Epithelial cell of proximal tubule (primary cell): ENCODE data around the gene ASXL1. TPM values are rescaled to one million over a fixed set of nuclear protein-coding genes. Genes with fewer than 3 reads are reported as not detected.

Experiments used
- DNase-seq: peaks from one replicate; pipeline ENCODE4 v3.0.0-alpha.2; 2011; ENCODE audit warnings: low read depth
- H3K4me3 ChIP-seq: 2 replicates; pipeline ENCODE4 v1.5.1; 2011; ENCODE audit warnings: low read depth, mild to moderate bottlenecking, low read length
- total RNA-seq: library from RNA; depleted of rRNA; stranded (reverse); fragments of >200 nt; gene quantifications from 2 replicates; pipeline ENCODE4 v1.2.3, GENCODE V29; 2015
- TF ChIP-seq, protein P1 (sequence below): conservative IDR thresholded peaks from 2 replicates; pipeline ENCODE4 v1.5.1; 2012; ENCODE audit warnings: low read depth, mild to moderate bottlenecking, low read length

ASXL1 gene
- total RNA-seq, 1 donor from 2014 or later, result 34.2 TPM

DNA sequence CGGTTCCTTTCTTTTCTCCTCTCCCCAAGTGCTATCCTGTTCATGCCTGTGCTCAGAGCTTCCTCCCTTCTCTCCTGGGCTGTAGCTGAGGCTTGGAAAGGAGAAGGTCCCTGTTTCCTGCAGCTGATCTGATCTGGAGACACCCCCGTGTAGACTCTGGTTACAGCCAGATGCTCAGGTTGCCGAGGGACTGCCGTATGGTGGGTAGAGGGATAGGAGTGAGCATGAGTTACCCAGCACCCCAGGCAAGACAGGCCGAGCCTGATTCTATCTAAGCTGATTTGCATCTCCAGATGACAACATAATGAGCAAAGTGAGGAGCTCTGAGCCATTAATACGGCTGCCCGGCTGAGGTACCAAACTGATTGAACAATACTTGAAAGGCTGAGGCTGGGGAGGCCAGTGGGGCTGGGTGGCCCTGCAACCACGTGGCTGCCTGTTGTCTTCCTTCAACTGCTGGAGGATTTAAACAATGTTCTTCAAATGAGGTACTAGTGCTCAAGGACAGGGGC, 91.8 kb downstream of the ASXL1 start:
- no peak overlapping the region for H3K4me3 ChIP-seq
- TF ChIP-seq, protein P1, sequence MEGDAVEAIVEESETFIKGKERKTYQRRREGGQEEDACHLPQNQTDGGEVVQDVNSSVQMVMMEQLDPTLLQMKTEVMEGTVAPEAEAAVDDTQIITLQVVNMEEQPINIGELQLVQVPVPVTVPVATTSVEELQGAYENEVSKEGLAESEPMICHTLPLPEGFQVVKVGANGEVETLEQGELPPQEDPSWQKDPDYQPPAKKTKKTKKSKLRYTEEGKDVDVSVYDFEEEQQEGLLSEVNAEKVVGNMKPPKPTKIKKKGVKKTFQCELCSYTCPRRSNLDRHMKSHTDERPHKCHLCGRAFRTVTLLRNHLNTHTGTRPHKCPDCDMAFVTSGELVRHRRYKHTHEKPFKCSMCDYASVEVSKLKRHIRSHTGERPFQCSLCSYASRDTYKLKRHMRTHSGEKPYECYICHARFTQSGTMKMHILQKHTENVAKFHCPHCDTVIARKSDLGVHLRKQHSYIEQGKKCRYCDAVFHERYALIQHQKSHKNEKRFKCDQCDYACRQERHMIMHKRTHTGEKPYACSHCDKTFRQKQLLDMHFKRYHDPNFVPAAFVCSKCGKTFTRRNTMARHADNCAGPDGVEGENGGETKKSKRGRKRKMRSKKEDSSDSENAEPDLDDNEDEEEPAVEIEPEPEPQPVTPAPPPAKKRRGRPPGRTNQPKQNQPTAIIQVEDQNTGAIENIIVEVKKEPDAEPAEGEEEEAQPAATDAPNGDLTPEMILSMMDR, result no peak
- DNase-seq, result no peak

DNA sequence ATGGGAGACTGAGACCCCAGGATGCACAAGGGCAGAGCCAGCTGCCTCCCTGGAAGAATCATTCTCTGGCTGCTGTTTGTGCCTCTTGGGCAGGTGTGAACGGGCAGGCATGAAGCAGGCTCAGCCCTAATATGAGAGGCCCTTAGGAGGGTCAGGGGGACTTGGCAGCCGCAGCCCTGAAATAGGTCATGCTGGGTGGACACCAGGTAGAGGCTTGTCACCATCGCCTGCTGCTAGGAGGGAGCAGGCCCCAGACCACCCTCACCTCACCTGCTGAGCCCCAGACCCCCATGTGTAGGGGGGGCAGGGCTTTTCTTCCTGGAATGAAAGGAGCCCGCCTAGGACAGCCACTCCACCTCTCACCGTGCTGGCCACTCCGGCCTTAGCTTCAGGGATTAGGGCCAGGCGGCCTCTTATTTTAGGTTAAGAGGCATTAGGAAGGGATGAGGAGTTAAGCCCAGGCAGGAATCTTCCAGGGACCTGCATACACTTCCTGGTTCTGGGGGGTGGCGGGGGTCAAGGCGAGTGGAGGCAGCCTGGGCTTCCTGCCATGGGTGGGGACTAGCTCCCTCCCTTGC, 92.4 kb downstream of the ASXL1 start:
- no peak overlapping the region for H3K4me3 ChIP-seq
- TF ChIP-seq, protein P1, result no peak
- DNase-seq, result no peak

DNA sequence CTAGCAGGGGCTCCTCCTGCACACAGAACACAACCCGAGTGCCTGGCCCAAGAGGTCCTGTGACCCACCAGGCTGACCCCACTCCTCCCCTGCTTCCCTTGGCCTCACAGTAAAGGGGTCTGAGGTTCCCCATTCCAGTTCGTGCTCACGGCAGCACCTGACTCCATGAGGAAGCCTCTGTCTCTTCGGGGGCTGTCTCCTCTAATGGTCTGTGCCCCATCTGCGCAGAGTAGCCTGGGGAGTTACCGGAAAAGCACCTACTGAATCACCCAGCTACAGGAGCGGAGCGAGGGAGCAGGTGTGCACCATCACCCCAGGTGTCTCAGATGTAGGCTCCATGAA, 93.2 kb downstream of the ASXL1 start:
- DNase-seq, result no peak
- TF ChIP-seq, protein P1, result no peak

DNA sequence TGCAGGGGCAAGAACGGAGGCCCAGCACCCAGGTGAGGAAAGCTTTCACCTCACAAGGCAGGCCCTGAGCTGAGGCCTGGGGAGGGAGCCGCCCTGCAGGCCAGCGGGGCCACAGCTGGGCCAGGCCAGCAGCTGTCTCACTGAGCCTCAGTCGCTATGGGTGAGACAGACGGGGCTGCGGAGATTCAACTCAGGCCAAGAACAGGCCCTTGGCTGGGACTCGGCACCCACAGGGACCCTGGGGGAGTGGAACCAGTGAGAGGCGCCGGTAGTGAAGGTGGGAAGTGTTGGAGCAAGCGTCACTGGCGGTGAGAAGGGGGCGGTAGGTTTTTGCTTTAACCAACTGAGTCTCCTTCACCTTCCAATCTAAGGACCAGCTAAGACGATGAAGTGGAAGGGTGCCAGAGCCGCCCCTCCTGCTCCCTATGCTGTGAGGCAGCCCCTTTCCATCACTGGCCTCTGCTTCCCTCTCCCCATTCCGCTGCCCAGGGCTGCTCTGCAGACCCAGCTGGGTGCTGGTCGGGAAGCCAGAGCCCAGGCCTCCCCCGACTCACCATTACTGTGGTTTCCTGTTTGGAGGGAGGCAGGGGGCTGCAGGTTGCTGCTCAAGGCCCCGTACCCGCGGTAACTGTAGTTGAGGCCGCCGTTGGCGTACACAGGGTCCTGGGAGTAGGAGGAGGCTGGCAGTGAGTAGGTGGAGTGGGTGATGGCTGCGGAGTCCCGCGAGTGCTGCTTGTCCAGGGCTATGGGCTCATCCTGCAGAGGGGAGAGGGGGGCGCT, 93.7 kb downstream of the ASXL1 start:
- no peak for DNase-seq
- H3K4me3 ChIP-seq, result no peak overlapping the region
- TF ChIP-seq, protein P1, result no peak

More for the DNA sequence above, 93.2 kb downstream of the ASXL1 start:
- H3K4me3 ChIP-seq, result no peak overlapping the region

DNA sequence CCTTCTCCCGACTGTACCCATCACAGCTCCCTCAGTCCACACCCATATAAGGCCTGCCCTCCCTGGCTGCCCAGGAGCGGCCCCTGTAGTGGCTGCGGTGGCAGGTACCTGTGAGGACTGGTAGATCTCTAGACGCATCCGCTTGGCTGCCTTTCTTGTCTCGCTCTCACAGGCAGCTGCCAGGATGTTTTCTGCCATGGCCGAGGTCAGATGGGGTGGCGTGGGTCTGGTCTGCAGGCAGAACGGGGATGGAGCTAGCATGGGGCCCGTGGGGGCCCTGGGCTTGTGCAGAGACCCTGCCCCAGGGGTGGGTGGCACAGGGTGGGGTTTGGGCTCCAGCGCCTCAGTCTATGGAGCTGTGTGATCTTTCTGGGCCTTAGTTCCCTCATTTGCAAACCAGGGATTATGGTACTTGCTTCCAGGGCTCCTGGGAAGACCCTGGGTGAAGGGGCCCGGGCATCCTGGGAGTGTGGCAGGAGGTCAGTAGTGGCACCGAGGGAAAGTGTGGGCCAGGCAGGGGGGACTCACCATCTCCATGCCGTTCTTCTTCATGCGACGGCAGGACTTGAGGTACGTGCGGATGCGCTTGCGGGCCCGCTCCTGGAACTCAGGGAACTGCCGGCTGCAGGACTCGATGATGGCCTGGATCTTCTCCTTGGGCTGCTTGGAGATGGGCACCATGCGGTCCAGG, 94.8 kb downstream of the ASXL1 start:
- H3K4me3 ChIP-seq, result no peak overlapping the region
- DNase-seq, result no peak
- TF ChIP-seq, protein P1, result no peak

DNA sequence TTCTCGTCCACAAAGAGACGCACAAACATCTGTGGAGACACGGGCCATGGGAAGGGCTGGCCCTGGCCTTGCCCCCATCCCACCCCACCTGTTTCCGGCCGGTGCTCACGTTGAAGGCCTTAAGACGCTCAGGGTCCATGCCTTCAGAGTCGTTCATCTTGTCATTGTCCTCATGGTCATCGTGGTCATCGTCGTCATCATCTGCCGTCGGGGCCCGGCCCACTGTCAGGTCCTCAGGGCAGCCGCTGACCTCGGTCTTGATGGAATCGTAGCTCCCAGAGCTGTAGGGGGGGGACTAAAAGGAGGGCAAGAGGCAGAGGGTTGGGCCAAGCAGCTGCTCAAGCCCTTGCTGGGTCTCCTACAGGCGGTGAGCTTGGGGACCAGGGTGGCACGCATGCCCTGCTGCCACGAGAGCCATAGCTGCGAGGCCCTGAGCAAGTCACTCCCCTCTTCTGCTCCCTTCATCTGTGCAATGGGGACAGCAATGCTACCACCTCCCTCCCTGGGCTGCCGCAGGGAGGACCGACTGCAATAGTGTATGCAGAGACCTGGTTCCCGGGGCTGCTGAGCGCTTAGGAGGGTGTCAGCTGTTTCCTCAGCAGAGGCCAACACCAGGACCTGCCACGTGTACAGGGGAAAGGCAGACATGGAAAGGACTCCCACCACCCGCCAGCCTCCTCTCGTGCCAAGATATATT, 95.5 kb downstream of the ASXL1 start:
- TF ChIP-seq, protein P1, result no peak
- no peak for DNase-seq
- no peak overlapping the region for H3K4me3 ChIP-seq
